ENCODE data around the gene ZNF362. TPM values are rescaled to one million over a fixed set of nuclear protein-coding genes. Genes with fewer than 3 reads are reported as not detected.

The ZNF362 gene
- total RNA-seq, 1 donor: 14.5 TPM

DNA sequence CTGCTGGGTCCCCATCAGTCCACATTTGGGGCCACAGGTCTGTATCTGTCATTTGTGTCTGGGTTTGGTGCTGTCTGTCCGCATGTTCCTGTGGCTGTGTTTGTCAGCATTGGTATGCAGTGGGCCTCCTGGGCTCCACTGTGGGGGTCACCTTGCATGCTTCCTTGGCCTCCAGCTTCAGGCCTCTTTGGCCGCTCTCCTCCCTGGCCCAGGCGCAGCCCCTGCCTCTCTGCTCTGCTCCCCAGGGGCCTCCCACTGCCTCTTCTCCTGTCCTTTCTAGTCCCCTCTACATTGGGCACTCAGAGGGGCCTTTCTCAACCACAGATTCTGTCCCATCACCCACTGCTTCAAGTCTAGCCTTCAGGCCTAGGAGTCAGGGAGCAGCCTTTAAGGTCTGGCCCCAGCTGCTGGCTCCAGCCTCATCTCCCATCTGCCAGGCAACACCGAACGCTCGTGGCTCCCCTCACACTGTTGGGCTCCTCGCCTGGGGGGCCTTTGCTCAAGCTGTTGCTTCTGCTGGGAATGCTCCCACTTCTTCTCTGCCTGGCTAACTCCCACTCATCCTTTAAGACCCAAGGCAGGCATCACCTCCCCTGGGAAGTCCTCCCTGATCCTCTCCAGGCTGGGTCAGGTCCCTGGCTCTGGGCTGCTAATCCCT, 14.6 kb downstream of the ZNF362 start:
- H3K4me3 ChIP-seq (ENCODE audit: low read depth, low read length): no peak overlapping the region
- no peak for DNase-seq (ENCODE audit: low read depth)
- TF ChIP-seq, protein P1, sequence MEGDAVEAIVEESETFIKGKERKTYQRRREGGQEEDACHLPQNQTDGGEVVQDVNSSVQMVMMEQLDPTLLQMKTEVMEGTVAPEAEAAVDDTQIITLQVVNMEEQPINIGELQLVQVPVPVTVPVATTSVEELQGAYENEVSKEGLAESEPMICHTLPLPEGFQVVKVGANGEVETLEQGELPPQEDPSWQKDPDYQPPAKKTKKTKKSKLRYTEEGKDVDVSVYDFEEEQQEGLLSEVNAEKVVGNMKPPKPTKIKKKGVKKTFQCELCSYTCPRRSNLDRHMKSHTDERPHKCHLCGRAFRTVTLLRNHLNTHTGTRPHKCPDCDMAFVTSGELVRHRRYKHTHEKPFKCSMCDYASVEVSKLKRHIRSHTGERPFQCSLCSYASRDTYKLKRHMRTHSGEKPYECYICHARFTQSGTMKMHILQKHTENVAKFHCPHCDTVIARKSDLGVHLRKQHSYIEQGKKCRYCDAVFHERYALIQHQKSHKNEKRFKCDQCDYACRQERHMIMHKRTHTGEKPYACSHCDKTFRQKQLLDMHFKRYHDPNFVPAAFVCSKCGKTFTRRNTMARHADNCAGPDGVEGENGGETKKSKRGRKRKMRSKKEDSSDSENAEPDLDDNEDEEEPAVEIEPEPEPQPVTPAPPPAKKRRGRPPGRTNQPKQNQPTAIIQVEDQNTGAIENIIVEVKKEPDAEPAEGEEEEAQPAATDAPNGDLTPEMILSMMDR (IDR thresholded peaks at IDR 0.05; ENCODE audit: insufficient read depth, low read length): no peak

DNA sequence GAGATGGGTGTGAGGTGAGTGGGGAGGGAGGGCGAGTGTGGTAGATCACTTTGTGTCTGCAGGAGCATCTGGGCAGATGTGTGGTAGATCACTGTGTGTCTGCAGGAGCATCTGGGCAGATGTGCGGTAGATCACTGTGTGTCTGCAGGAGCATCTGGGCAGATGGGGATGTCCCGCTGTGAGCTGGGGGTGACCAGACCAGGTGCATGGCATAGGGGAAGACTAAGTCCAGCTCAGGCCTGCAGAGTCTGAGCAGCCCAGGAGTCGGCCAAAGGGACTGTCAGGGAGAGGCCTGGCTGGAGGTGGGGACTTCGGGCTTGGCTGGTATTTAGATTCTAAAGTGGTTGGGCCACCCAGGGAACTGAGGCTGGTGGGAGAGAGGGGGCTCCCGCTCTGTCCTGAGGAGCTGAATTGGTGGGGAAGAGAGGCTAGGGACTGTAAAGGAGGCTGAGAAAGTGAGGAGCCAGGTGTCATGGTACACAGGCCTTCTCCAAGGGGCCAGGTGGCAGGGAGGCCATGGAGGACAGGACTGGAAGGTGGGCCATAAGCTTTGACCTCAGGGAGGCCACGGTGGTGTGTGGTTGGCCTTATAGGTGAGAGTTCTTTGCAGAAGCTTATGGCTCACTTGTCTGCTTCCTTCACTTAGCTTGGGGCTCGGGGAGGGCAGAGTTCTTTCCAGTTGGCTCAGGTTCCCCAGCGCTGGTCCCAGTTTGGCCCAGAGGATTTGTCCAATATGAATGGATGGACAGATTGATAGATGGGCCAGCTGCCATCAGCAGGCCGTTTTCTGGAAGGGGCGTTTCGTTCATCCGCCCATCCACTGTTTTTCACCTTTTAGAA, 15.6 kb downstream of the ZNF362 start:
- TF ChIP-seq, protein P1 (IDR thresholded peaks at IDR 0.05; ENCODE audit: insufficient read depth, low read length): no peak
- no peak for DNase-seq (ENCODE audit: low read depth)
- no peak overlapping the region for H3K4me3 ChIP-seq (ENCODE audit: low read depth, low read length)

GRCh38 chr1:33272509-33272908, 16.2 kb downstream of the ZNF362 start:
- no peak overlapping the region for H3K4me3 ChIP-seq (ENCODE audit: low read depth, low read length)
- TF ChIP-seq, protein P1 (IDR thresholded peaks at IDR 0.05; ENCODE audit: insufficient read depth, low read length): no peak
- DNase-seq (ENCODE audit: low read depth): no peak

DNA sequence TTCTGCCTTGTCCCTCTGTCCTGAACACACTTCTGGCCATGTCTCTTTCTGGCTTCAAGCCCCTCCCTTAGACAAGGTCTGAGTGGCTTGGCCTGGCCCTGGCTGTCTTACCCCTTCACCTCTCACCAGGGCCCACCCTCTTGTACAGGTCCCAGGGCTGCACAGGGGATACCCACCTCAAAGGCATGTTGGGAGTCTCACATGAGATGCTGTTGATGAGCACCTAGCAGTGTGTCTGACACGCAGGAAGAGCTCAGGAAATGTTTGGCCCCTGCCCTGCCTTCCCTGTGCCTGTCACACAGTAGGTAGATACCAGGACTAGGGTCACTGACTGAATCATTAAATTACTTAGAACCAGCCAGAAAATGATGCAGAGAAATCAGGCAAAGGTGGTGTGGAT, 16.6 kb downstream of the ZNF362 start:
- TF ChIP-seq, protein P1 (IDR thresholded peaks at IDR 0.05; ENCODE audit: insufficient read depth, low read length): no peak
- DNase-seq (ENCODE audit: low read depth): no peak
- H3K4me3 ChIP-seq (ENCODE audit: low read depth, low read length): no peak overlapping the region

GRCh38 chr1:33273406-33273805, 17.1 kb downstream of the ZNF362 start:
- TF ChIP-seq, protein P1 (IDR thresholded peaks at IDR 0.05; ENCODE audit: insufficient read depth, low read length): no peak
- DNase-seq (ENCODE audit: low read depth): no peak
- no peak overlapping the region for H3K4me3 ChIP-seq (ENCODE audit: low read depth, low read length)

- no peak for DNase-seq (ENCODE audit: low read depth)
- TF ChIP-seq, protein P1 (IDR thresholded peaks at IDR 0.05; ENCODE audit: insufficient read depth, low read length): no peak
- H3K4me3 ChIP-seq (ENCODE audit: low read depth, low read length): no peak overlapping the region
Measured at GRCh38 chr1:33273961-33274371, 17.7 kb downstream of the ZNF362 start.

Measured in fibroblast of the aortic adventitia (primary cell).